Lung (tissue), 12 donors: Measurements from ENCODE around the gene ZNF335. TPM values are rescaled to one million over a fixed set of nuclear protein-coding genes. Genes with fewer than 3 reads are reported as not detected.

Experiments used
- ATAC-seq: fragments of 200-7000 bp; cut with Tn5 transposase; one replicate; pipeline ENCODE4 v1.9.1; 2020; ENCODE audit warnings: moderate number of reproducible peaks; ENCODE audit not compliant: insufficient read depth, low FRiP score
- DNase-seq, 3 donors: peaks; one replicate each; pipeline ENCODE4 v3.0.0-alpha.2; 2013 to 2017
- H3K27ac ChIP-seq, 2 donors: one replicate each; pipeline ENCODE4 v1.5.1; 2013; ENCODE audit warnings: mild to moderate bottlenecking in 2 of 2, moderate library complexity in 2 of 2, control low read depth in 1 of 2, inconsistent platforms in 1 of 2, low read depth in 1 of 2, low read length in 1 of 2
- H3K27me3 ChIP-seq, 3 donors: one replicate each; pipeline ENCODE4 v1.5.1; 2013; ENCODE audit warnings: low read length in 2 of 3; ENCODE audit not compliant: control insufficient read depth in 3 of 3, insufficient read depth in 3 of 3
- H3K36me3 ChIP-seq, 4 donors: one replicate each; pipeline ENCODE4 v1.5.1; 2013; ENCODE audit warnings: low read length in 4 of 4, mild to moderate bottlenecking in 1 of 4, moderate library complexity in 1 of 4; ENCODE audit not compliant: control insufficient read depth in 4 of 4, insufficient read depth in 4 of 4
- H3K4me1 ChIP-seq, 5 donors: one replicate each; pipeline ENCODE4 v1.5.1; 2013; ENCODE audit warnings: low read length in 5 of 5, mild to moderate bottlenecking in 2 of 5, moderate library complexity in 1 of 5; ENCODE audit not compliant: control insufficient read depth in 5 of 5, insufficient read depth in 5 of 5
- H3K4me3 ChIP-seq: one replicate; pipeline ENCODE4 v1.5.1; 2013; ENCODE audit warnings: mild to moderate bottlenecking, control low read depth, moderate library complexity
- H3K9ac ChIP-seq, 2 donors: one replicate each; pipeline ENCODE4 v1.5.1; 2013; ENCODE audit warnings: low read length in 2 of 2, control low read depth in 1 of 2; ENCODE audit not compliant: insufficient read depth in 1 of 2
- H3K9me3 ChIP-seq, 4 donors: one replicate each; pipeline ENCODE4 v1.5.1; 2013; ENCODE audit warnings: low read length in 3 of 4, mild to moderate bottlenecking in 1 of 4, moderate library complexity in 1 of 4; ENCODE audit not compliant: control insufficient read depth in 4 of 4, insufficient read depth in 3 of 4
- CTCF ChIP-seq: IDR thresholded peaks from 2 replicates; pipeline ENCODE4 v1.5.1; 2012; ENCODE audit warnings: mild to moderate bottlenecking; ENCODE audit errors: control extremely low read depth, extremely low read depth
- WGBS, 2 donors: extraction: QIAGEN DNeasy Blood & Tissue Kit; methylation state at CpG; one replicate each; pipeline ENCODE4 v1.1.7; 2013; 5-methylcytosine and 5-hydroxymethylcytosine counted together
- polyA plus RNA-seq, 2 donors: library from polyadenylated mRNA; stranded (reverse); fragments of 200-250 nt; gene quantifications; one replicate each; pipeline ENCODE4 v1.2.1, GENCODE V29; 2013
- total RNA-seq, 2 donors: library from RNA; depleted of rRNA in 1 of 2; stranded (reverse); fragments of >200 nt in 1 of 2; gene quantifications; one replicate each; pipeline ENCODE4 v1.2.1, GENCODE V29; 2014 to 2021
- donor health status: control.
- donor health status: control.
- donor health status: Bipolar disorder and iron deficiency.
- donor health status: healthy.
- donor health status: DM: yes; HTN: yes; CAD: no.

The ZNF335 gene
- total and polyA plus RNA-seq, 4 donors = 12.8 to 23.6 (median 16.0) TPM

- no peak overlapping the region for H3K9ac ChIP-seq
- H3K27ac ChIP-seq = peak overlapping the region in 1 of 2 donors; percentile 42
- WGBS, 2 donors = 72 to 79% methylated on average over 20 of the region's 20 CpGs
- no peak for TF ChIP-seq CTCF
- ATAC-seq = peak; percentile 28
- H3K4me1 ChIP-seq = peaks cover 0 to 2% (median 0%) of the 10 kb centered on the region in 5 donors
- no peaks in the 10 kb centered on the region for H3K27me3 ChIP-seq
- no peaks in the 10 kb centered on the region for H3K9me3 ChIP-seq
- no peak overlapping the region for H3K4me3 ChIP-seq
- DNase-seq = no peak
- H3K36me3 ChIP-seq = peaks cover 21 to 79% (median 64%) of the 10 kb centered on the region in 4 donors
These were observed 25.6 kb downstream of the ZNF335 start for GRCh38 chr20:45946149-45946970.

- Histone ChIP-seq H3K4me3 (no peak overlapping the region), H3K27me3 (no peaks in the 10 kb centered on the region), H3K9me3 (no peaks in the 10 kb centered on the region), H3K27ac (peak overlapping the region in 1 of 2 donors; percentile 42), H3K4me1 (peaks cover 0 to 2% (median 0%) of the 10 kb centered on the region in 5 donors), H3K36me3 (peaks cover 26 to 79% (median 65%) of the 10 kb centered on the region in 4 donors), H3K9ac (no peak overlapping the region)
- ATAC-seq (no peak), DNase-seq (no peak)
- WGBS, 2 donors = 87% methylated on average over 13 of the region's 13 CpGs
- TF ChIP-seq CTCF = no peak
These were observed 26.3 kb downstream of the ZNF335 start for GRCh38 chr20:45945678-45946148.

DNA sequence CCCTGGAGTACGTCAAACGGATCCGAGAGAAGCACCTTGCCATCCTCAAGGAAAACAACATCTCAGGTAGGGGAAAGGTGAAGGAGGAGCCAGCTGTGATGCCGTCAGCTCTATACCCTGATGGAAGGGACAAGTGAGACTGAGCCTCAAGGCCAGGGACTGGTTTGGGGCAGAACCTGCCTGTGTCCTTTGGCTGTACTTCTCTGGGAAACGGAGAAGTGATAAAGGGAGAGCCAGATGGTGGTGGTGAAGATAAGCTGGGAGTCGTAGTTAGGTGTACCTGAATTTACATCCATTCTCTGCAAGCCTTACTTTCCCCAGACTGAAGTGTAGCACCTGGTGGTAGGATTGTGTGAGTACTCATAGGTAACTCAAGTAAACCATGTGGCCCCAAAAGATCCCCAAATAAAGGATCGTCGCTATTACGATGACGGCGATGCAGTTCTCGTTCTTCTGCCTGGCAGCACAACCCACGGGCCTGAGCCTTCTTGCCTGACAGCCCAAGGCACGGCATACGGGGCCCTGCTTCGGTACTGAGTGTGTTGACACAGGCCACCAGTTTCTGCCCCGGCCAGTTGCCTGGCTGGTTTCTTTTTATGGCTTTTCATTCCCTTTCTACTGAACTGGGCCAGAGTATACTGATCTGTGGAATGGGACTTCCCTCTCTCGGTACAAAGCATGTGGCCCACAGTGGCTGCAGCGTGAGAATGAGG lies 26.9 kb downstream of the ZNF335 start:
- Histone ChIP-seq H3K36me3 (peaks cover 30 to 81% (median 64%) of the 10 kb centered on the region in 4 donors), H3K27ac (peak overlapping the region in 1 of 2 donors; percentile 42), H3K9me3 (no peaks in the 10 kb centered on the region), H3K9ac (no peak overlapping the region), H3K4me1 (peaks cover 0 to 2% (median 0%) of the 10 kb centered on the region in 5 donors), H3K27me3 (no peaks in the 10 kb centered on the region), H3K4me3 (no peak overlapping the region)
- DNase-seq (no peak), ATAC-seq (no peak)
- WGBS, 2 donors = 89 to 94% methylated on average over 19 of the region's 19 CpGs
- no peak for TF ChIP-seq CTCF
